Upper lobe of right lung (tissue), 1 donor: ENCODE measurements around the gene ILKAP. TPM values are rescaled to one million over a fixed set of nuclear protein-coding genes. Genes with fewer than 3 reads are reported as not detected.

Experiments
- ATAC-seq: fragments of 200-7000 bp; cut with Tn5 transposase; one replicate; pipeline ENCODE4 v1.9.1; 2020; ENCODE audit warnings: mild to moderate bottlenecking, moderate library complexity
- DNase-seq: peaks from one replicate; pipeline ENCODE4 v3.0.0-alpha.2; 2020
- H3K27ac ChIP-seq: fragments of 200-600 bp; one replicate; pipeline ENCODE4 v1.8.0; 2022
- H3K27me3 ChIP-seq: fragments of 200-600 bp; one replicate; pipeline ENCODE4 v1.8.0; 2022; ENCODE audit warnings: mild to moderate bottlenecking
- H3K36me3 ChIP-seq: fragments of 200-600 bp; one replicate; pipeline ENCODE4 v1.8.0; 2022
- H3K4me1 ChIP-seq: fragments of 200-600 bp; one replicate; pipeline ENCODE4 v1.8.0; 2022
- H3K4me3 ChIP-seq: fragments of 200-600 bp; one replicate; pipeline ENCODE4 v1.8.0; 2022; ENCODE audit warnings: mild to moderate bottlenecking
- H3K9me3 ChIP-seq: fragments of 200-600 bp; one replicate; pipeline ENCODE4 v1.8.0; 2022
- intact Hi-C: fragments of 100-400 bp; cut with DNase I; formaldehyde crosslinking; loops from one replicate; pipeline ENCODE4 v1.11.0; 2022
- long read RNA-seq: library from polyadenylated mRNA; unstranded; transcript quantifications from one replicate; pipeline ENCODE4 v2.0.0, GENCODE V29; 2021
- total RNA-seq: library from RNA; stranded (reverse); fragmentation: NEBNext Ultra II Directional; extraction: Animal tissue kit (Norgen Biotek cat#: 25700); gene quantifications from one replicate; pipeline ENCODE4 v1.2.1, GENCODE V29; 2021
- TF ChIP-seq, protein P1 (sequence below): fragments of 200-600 bp; IDR thresholded peaks from one replicate; pipeline ENCODE4 v1.8.0; 2022; ENCODE audit warnings: antibody characterized with exemption
- donor health status: DM: no; HTN: yes; CAD: no; lungs with severe emphysema.

ILKAP gene
- 47.2 TPM for total RNA-seq
- long read RNA-seq, transcript ILKAP-201 (12 exons, 1,490 nt), result major isoform, 30 of 53 reads
- long read RNA-seq, partial matches to known transcripts, result 1 of 53 reads
- long read RNA-seq, other reads (novel, unspliced or antisense), result 21 of 53 reads

DNA sequence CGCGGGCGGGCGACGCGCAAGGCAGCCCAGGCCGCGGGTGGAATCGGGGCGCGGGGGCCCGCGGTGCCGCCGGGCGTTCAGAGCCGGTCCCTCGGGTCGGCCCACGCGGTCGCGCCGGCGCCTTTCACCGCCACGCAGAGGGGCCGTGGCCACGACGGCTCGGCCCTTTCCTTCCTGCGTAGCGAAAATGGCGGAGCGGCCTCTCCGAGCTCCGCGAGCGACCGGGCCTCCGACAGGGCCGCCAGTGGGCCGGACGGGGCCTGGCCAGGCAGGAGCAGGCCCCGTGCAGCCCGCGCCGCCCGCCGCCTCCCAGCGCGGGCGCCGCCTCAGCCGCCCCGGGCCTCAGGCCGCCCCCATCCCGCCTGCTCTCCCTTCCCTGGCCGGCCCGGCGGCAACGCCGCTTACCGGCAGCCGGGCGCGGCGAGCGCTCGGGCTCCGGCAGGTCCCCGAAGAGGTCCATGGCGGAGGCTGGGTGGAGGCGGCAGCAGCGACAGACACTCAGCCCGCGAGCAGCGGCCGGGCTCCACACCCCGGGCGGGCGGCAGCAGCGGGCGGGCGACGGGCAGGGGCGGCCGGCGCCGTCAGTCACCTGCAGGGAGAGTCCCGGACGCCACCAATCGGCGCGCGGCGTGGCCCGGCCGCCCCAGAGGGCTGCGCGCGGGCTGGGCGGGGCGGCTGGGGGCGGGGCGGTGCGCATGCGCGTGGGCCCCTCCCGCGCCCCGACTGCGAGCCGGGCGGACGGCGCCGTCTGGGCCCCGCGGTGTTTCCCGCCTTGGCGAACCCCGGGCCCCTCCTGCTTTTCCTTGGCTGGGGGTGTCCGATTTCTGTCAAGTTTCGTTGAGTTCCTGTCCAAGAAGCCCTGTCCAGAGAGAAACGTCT lies at the start of gene ILKAP:
TSS of gene ILKAP (minus strand) at position 602 of the 879 bp plus-strand sequence. CDS start at position 460, 142 bp downstream.
- H3K4me3 ChIP-seq, result peak within 1 kb of the TSS; percentile 74
- H3K36me3 ChIP-seq, result no peaks in the 10 kb centered on the region
- H3K27me3 ChIP-seq, result no peaks in the 10 kb centered on the region
- intact Hi-C loops, result no loop called here
- peak within 1 kb of the TSS; percentile 89 for H3K27ac ChIP-seq
- DNase-seq (peak; percentile 96), ATAC-seq (peak; percentile 99)
- TF ChIP-seq, protein P1, sequence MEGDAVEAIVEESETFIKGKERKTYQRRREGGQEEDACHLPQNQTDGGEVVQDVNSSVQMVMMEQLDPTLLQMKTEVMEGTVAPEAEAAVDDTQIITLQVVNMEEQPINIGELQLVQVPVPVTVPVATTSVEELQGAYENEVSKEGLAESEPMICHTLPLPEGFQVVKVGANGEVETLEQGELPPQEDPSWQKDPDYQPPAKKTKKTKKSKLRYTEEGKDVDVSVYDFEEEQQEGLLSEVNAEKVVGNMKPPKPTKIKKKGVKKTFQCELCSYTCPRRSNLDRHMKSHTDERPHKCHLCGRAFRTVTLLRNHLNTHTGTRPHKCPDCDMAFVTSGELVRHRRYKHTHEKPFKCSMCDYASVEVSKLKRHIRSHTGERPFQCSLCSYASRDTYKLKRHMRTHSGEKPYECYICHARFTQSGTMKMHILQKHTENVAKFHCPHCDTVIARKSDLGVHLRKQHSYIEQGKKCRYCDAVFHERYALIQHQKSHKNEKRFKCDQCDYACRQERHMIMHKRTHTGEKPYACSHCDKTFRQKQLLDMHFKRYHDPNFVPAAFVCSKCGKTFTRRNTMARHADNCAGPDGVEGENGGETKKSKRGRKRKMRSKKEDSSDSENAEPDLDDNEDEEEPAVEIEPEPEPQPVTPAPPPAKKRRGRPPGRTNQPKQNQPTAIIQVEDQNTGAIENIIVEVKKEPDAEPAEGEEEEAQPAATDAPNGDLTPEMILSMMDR, result no peak
- H3K4me1 ChIP-seq, result peaks cover 25% of the 10 kb centered on the region
- no peaks in the 10 kb centered on the region for H3K9me3 ChIP-seq

DNA sequence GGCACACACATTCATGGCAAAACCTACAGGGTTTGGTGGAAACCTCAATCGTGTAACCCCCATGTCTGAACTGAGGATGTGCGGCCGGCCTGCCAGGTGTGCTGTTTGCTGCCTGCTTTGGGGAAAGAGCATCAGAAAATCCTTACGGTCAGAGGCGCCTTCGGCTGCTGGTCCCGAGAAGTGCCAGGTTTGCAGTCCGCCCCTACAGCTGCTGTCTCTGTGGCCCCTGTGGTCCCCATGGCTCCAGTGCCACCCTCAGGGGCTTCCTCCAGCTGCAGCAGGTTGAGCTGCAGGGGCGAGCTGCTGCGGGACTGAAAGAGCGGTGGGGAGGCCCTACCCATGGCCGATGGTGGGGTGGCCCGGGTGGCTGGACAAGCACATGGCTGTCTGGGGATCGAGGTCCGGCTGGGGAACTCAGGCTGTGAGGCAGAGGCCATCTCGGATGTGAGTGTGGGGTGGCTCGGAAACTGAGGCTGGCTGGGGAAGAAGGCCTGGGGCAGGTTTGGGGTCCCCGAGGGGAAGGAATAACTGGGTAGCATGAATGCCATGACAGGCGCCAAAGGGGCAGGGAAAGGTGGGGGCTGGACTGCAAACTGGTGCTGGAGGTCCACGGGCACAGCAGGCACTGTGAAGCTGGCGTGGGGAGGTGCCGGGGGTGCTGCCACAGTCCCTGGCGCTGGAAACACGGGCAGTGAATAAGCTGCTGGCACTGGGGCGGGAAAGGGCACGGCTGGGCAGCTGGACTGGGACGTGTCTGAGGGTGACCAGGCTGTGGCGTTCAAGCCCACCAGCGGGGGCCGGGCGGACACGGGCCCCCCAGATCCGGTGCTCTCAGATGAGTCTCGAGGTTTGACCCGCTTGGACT lies 49.5 kb upstream of the ILKAP start:
- Histone ChIP-seq H3K4me1 (peaks cover under 1% of the 10 kb centered on the region), H3K27me3 (no peaks in the 10 kb centered on the region), H3K4me3 (no peak overlapping the region), H3K36me3 (peaks cover 78% of the 10 kb centered on the region), H3K9me3 (no peaks in the 10 kb centered on the region), H3K27ac (no peak overlapping the region)
- TF ChIP-seq, protein P1, result no peak
- DNase-seq (no peak), ATAC-seq (no peak)
- intact Hi-C loops, result no loop called here

- no peak overlapping the region for H3K27ac ChIP-seq
- no peak overlapping the region for H3K4me3 ChIP-seq
- H3K4me1 ChIP-seq, result peaks cover 5% of the 10 kb centered on the region
- no peaks in the 10 kb centered on the region for H3K9me3 ChIP-seq
- ATAC-seq, result no peak
- peaks cover 68% of the 10 kb centered on the region for H3K36me3 ChIP-seq
- no peaks in the 10 kb centered on the region for H3K27me3 ChIP-seq
- no peak for DNase-seq
- intact Hi-C loops, result no loop called here
- TF ChIP-seq, protein P1, result no peak
Observed at GRCh38 chr2:238251986-238252385, 48.5 kb upstream of the ILKAP start.

DNA sequence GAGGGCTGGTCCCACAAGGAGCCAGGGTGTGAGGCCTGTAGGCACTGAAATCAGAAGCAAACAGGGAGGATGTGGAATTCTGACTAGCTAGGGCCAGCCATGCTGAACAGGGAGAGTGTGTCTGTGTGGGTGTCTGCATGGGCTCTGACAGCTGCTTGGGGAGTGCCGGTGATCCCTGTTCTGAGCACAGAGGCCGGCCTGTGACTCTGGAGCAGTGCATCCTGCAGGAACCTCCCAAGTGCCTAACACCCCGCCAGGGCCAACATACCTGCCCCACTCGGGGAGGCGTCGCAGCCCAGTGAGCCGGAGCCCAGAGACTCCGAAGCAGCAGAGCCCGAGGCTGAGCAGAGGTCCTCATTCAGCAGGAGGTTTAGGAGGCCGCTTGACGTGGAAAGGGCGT lies 47.8 kb upstream of the ILKAP start:
- Histone ChIP-seq H3K4me1 (peaks cover 5% of the 10 kb centered on the region), H3K9me3 (no peaks in the 10 kb centered on the region), H3K27ac (no peak overlapping the region), H3K4me3 (no peak overlapping the region), H3K36me3 (peaks cover 67% of the 10 kb centered on the region), H3K27me3 (no peaks in the 10 kb centered on the region)
- no peak for DNase-seq
- no peak for ATAC-seq
- TF ChIP-seq, protein P1, result no peak
- intact Hi-C loops, result no loop called here

GRCh38 chr2:238250896-238251295 lies 47.4 kb upstream of the ILKAP start:
- TF ChIP-seq, protein P1, result no peak
- Histone ChIP-seq H3K4me1 (peaks cover 5% of the 10 kb centered on the region), H3K27me3 (no peaks in the 10 kb centered on the region), H3K27ac (no peak overlapping the region), H3K36me3 (peaks cover 67% of the 10 kb centered on the region), H3K9me3 (no peaks in the 10 kb centered on the region), H3K4me3 (no peak overlapping the region)
- no peak for DNase-seq
- intact Hi-C loops, result no loop called here
- ATAC-seq, result no peak
